SKM-1 treated with dmso at 0.1 percent for 144 hours (cell line): ENCODE results near the gene AGO3.
A peak's percentile ranks its signal among the peaks of the same experiment; 100 is the strongest.

Experiments
- DNase-seq: peaks from one replicate; lab custom pipeline; 2025; ENCODE audit not compliant: unreplicated experiment; lab: John Stamatoyannopoulos, UW

Gene AGO3

GRCh38 chr1:36094621-36095061, 163.7 kb downstream of the AGO3 start:
- DNase-seq, result no peak

- peak; percentile 77 for DNase-seq
Observed at GRCh38 chr1:36095760-36096405, 165.0 kb downstream of the AGO3 start.

DNA sequence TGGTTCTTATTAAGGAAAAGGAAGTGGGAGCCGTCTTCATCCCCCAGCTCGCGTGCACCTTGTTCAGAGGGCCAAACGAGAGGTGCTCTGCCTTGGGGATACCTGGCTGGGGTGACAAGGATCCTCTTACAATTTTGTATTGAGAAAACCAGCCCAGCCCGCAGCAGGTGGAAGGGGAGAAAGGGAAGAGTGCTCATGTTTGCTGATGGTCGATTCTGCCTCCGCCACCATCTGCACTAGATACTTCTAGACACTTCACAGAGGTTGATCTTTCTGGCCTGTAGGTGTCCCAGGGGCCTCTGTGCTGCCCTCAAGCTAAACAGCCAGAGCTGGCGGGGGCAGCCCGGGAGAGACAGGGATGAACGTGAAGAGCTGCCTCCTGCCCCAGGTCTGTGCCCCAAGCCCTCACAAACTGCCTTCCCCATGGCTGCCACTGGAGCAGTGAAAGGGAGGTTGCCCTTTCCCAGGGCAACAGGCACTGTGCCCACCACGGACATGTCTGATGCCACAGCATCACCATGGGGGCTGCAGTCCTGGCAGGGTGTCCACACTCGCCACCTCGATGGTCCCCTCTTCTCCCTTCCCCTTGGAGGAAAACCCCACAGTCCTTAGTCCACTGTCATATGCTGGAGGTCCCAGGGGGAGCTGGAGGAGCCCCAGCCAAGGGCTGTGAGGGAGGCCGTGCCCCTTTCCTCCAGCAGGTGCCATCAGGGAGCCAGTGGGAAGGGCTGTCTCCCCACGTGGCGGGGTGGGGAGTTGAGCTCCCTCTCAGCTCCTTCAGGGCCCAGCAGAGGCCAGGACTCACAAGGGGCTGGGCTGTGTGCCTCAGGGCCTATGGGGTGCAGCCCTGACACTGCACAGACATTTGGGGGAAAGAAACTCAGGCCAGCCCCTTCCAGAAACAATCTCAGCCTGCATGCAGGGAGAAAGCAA, 165.9 kb downstream of the AGO3 start:
- no peak for DNase-seq

GRCh38 chr1:36097693-36098585, 167.0 kb downstream of the AGO3 start:
- no peak for DNase-seq

DNA sequence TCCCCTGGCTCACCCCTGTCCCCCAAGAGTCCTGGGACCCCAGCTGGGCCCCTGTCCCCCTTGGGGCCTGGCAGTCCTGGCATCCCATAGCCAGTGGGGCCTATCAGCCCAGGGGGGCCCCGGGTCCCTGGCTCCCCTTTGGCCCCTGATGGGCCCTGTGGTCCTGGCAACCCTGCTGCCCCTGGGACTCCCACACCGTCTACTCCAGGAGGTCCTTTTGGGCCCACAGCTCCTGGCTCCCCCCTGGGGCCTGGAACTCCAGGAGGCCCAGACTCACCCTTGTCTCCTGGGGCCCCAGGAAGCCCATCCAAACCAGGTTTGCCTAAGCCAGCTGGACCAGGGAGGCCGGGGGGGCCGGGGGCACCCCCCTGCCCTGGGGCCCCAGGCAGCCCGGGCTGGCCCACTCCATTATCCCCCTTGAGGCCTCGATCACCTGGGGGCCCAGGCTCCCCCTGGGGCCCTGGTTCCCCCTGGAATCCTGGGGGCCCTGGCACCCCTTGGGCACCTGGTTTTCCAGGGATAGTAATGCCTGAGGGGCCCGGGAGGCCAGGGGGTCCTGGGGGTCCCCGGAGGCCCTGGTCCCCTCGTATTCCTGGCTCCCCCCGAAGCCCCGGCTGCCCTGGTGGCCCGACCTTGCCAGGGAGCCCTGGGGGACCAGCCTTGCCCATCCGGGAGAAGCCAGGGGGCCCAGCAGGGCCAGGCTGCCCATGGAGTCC, 167.9 kb downstream of the AGO3 start:
- DNase-seq, result no peak

GRCh38 chr1:36099681-36100341, 168.9 kb downstream of the AGO3 start:
- peak; percentile 60 for DNase-seq

- no peak for DNase-seq
Observed at GRCh38 chr1:36100376-36100775, 169.5 kb downstream of the AGO3 start.

DNA sequence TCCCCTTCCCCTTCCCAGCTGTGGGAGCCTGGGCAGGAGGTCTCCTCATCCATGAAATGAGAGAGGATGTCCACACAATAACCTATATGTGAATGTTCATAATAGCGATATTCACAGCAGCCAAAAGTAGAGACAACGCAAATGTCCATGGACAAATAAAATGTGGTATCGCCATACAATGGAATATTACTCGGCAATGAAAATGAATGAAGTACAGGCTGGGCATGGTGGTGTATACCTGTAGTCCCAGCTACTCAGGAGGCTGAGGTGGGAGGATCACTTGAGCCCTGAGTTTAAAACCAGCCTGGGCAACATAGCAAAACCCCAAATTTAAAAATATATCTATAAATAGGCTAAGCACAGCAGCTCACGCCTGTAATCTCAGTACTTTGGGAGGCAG, 170.6 kb downstream of the AGO3 start:
- DNase-seq, result no peak

GRCh38 chr1:36106269-36106668, 175.4 kb downstream of the AGO3 start:
- no peak for DNase-seq

DNA sequence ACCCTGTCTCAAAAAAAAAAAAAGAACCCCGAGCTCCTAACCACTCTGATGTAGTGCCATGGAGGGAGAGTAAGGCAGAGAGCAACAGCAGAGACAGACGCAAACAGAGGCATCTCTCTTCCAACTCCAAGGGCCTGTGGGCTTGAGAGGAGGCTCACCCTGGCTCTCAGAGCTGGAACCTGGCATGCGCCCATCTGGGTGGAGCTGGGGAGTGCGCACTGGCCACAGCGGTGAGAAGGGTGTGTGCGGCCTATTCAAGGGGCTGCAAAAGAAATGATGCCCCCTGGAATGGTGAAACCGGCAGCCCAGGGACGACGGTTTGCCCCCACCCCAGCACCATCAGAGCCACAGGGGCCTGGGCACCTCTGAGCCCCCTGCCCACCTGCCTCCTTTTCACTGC, 176.5 kb downstream of the AGO3 start:
- no peak for DNase-seq

DNA sequence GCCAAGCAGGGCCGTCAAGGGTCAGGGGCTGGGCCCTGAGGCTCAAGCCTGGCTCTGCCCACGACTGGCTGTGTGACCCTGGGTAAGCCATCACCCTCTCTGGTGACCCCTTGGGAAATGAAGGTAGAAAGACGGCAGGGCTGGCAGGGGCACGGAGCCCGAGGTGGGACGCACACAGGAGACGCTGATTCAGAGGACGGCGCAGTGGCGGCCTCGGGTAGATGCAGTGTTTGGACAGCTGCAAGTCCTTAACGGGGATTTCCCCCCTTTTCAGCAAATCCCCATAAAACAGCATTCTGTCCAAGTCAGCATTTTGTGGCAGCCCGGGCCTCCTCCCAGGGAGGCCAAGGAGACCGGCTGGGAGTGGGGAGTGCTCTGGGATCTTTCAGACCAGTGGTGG, 177.4 kb downstream of the AGO3 start:
- DNase-seq, result no peak

- DNase-seq, result peak; percentile 46
Observed at GRCh38 chr1:36109041-36109679, 178.3 kb downstream of the AGO3 start.

DNA sequence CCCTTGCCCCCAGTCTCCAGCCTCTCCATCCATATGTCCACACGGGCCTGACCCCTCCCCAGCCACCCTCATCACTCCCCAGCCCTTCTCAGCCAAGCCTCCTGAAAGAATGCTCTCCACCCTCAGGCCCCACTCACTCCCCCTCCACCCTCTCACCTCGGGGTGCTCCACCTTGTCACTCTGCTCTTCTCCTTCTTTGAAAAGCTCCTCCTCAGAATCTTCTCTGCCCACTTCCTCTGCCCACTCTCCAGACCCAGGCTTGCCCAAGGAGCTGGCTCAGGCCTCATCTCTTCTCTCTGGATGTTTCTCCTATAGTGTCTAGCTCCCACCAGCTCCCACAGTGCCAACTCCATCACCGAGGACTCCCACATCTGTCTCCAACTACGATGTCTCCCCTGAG, 180.2 kb downstream of the AGO3 start:
- no peak for DNase-seq

DNA sequence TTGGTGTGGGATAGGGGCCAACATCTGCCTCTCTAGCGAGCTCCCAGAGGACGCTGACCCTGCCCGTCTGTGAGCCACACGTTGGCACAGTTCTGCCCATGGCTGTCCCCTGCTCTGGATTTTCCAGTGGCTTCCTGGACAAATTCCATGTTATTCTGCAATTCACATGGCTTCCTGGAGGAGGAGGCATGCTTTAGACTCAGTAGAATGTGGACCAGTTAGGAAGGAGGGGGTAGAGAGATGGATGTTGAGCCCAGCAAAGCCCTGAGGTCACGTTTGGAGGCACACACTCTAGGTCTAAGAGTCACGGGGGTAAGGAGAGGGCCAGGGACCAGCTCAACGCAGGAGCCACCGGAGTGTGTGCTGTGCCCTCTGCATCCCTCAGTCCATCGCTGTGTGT, 181.9 kb downstream of the AGO3 start:
- no peak for DNase-seq

- DNase-seq, result no peak
Observed at GRCh38 chr1:36114371-36114770, 183.5 kb downstream of the AGO3 start.

GRCh38 chr1:36115200-36115669, 184.3 kb downstream of the AGO3 start:
- DNase-seq, result no peak

GRCh38 chr1:36115931-36116330, 185.0 kb downstream of the AGO3 start:
- DNase-seq, result peak; percentile 66

- DNase-seq, result no peak
Observed at GRCh38 chr1:36116901-36117300, 186.0 kb downstream of the AGO3 start.

DNA sequence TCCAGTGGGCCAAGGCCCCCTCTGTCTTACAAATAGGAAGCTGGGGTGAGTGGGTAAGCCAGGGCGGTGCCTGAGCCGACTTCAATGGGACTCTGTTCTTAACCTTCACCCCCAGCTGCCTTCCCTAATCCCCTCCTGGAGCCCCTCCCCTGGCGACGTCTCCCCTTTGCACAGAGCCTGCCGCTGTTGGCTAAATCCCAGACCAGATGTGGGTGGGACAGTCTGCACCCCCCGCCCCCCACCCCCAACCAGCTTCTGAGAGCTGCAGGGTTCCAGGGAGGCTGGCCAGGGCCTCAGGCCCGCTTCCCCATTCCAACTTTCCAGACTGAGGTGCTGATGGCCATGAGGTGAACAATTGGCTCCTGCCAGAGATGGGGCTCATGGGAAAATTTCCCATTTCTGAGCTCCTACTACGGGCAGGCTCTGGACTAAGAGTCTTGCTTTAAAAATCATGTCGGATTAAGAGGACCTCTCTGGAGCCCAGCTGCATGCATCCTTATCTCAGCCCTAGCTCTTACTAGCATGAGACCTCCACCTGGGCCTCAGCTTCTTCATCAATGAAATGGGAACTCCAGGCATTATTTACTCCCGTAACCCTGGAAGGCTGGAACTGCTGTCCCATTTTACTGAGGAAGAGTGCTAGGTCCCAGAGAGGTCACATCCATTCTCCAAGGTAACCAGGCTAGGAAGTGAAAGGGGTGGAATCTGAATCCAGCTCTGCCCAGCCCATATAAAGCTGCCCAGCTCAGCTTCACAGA, 187.7 kb downstream of the AGO3 start:
- DNase-seq, result no peak
